Spinal cord (tissue), 10 donors: ENCODE results near the gene A4GALT. TPM values are rescaled to one million over a fixed set of nuclear protein-coding genes. Genes with fewer than 3 reads are reported as not detected.
"Not testable (repeated sequence)": the region's sequence is repeated elsewhere in the genome, so short reads cannot be mapped to it uniquely, and the experiment has no call there.

Experiments
- DNase-seq, 6 donors: peaks; one replicate each; pipeline versions ENCODE4 v3.0.0 to v3.0.0-alpha.2; 2013 to 2015; ENCODE audit warnings: low spot score in 6 of 6, low read depth in 4 of 6
- H3K27ac ChIP-seq: one replicate; pipeline ENCODE4 v1.5.1; 2013; ENCODE audit warnings: low read depth, low read length, control low read depth
- H3K27me3 ChIP-seq: one replicate; pipeline ENCODE4 v1.6.1; 2013; ENCODE audit warnings: low read length; ENCODE audit not compliant: control insufficient read depth, insufficient read depth
- H3K36me3 ChIP-seq: one replicate; pipeline ENCODE4 v1.6.1; 2013; ENCODE audit warnings: low read length; ENCODE audit not compliant: control insufficient read depth, insufficient read depth
- H3K4me1 ChIP-seq: one replicate; pipeline ENCODE4 v1.6.1; 2013; ENCODE audit warnings: low read length; ENCODE audit not compliant: control insufficient read depth, insufficient read depth
- H3K4me3 ChIP-seq: one replicate; pipeline ENCODE4 v1.5.1; 2013; ENCODE audit warnings: low read depth, low read length, control low read depth
- H3K9me3 ChIP-seq: one replicate; pipeline ENCODE4 v1.6.1; 2013; ENCODE audit warnings: low read length; ENCODE audit not compliant: control insufficient read depth, insufficient read depth
- WGBS: methylation state at CpG from one replicate; pipeline ENCODE4 v1.1.5; 2013; ENCODE audit warnings: missing lambda C conversion rate; ENCODE audit not compliant: insufficient coverage; 5-methylcytosine and 5-hydroxymethylcytosine counted together
- polyA plus RNA-seq, 2 donors: library from polyadenylated mRNA; unstranded; fragments of 120-200 nt; gene quantifications; one replicate each; pipeline ENCODE4 v1.2.1, GENCODE V29; 2013; ENCODE audit not compliant: insufficient read length in 2 of 2
- total RNA-seq, 2 donors: library from RNA; depleted of rRNA in 1 of 2; stranded (reverse); fragments of 120-200 nt in 1 of 2; fragments of >200 nt in 1 of 2; gene quantifications; one replicate each; pipeline versions ENCODE4 v1.2.3 to v1.2.4, GENCODE V29; 2013 to 2014
- donor health status: healthy.

The A4GALT gene
- total and polyA plus RNA-seq, 4 donors: 4.5 to 14.6 (median 6.5) TPM

GRCh38 chr22:42745118-42745517, 24.4 kb upstream of the A4GALT start:
- no peaks in the 10 kb centered on the region for H3K27me3 ChIP-seq
- no peaks in the 10 kb centered on the region for H3K9me3 ChIP-seq
- 92% methylated on average over 9 of the region's 11 CpGs for WGBS
- no peak overlapping the region for H3K4me3 ChIP-seq
- H3K4me1 ChIP-seq: peaks cover 26% of the 10 kb centered on the region
- H3K36me3 ChIP-seq: no peaks in the 10 kb centered on the region
- no peak for DNase-seq
- H3K27ac ChIP-seq: no peak overlapping the region

GRCh38 chr22:42743501-42743991, 22.9 kb upstream of the A4GALT start:
- no peaks in the 10 kb centered on the region for H3K36me3 ChIP-seq
- no peaks in the 10 kb centered on the region for H3K27me3 ChIP-seq
- H3K9me3 ChIP-seq: no peaks in the 10 kb centered on the region
- H3K4me1 ChIP-seq: peaks cover 20% of the 10 kb centered on the region
- 41% methylated on average over 9 of the region's 9 CpGs for WGBS
- no peak overlapping the region for H3K4me3 ChIP-seq
- H3K27ac ChIP-seq: peak overlapping the region; percentile 41
- peak in 2 of 6 donors; percentile 15 to 63 for DNase-seq

- no peak overlapping the region for H3K4me3 ChIP-seq
- DNase-seq: no peak
- H3K27ac ChIP-seq: peak overlapping the region; percentile 41
- 58% methylated on average over 7 of the region's 8 CpGs for WGBS
- no peaks in the 10 kb centered on the region for H3K27me3 ChIP-seq
- H3K9me3 ChIP-seq: no peaks in the 10 kb centered on the region
- H3K36me3 ChIP-seq: no peaks in the 10 kb centered on the region
- peaks cover 16% of the 10 kb centered on the region for H3K4me1 ChIP-seq
Observed at GRCh38 chr22:42742940-42743339, 22.3 kb upstream of the A4GALT start.

- 94% methylated on average over 5 of the region's 5 CpGs for WGBS
- H3K27ac ChIP-seq: not testable (repeated sequence)
Observed at GRCh38 chr22:42740320-42740719, 19.6 kb upstream of the A4GALT start.

GRCh38 chr22:42734406-42734805, 13.7 kb upstream of the A4GALT start:
- Histone ChIP-seq H3K27me3 (no peaks in the 10 kb centered on the region), H3K4me3 (no peak overlapping the region), H3K9me3 (no peaks in the 10 kb centered on the region), H3K4me1 (no peaks in the 10 kb centered on the region), H3K36me3 (no peaks in the 10 kb centered on the region), H3K27ac (no peak overlapping the region)
- no peak for DNase-seq
- WGBS: 88% methylated on average over 5 of the region's 6 CpGs

More at GRCh38 chr22:42740320-42740719, 19.6 kb upstream of the A4GALT start:
- not testable (repeated sequence) for H3K4me3 ChIP-seq, DNase-seq, H3K36me3 ChIP-seq, H3K27me3 ChIP-seq, H3K9me3 ChIP-seq
- H3K4me1 ChIP-seq: peaks cover 15% of the 10 kb centered on the region

- not testable (repeated sequence) for DNase-seq, H3K9me3 ChIP-seq, H3K36me3 ChIP-seq, H3K27ac ChIP-seq, H3K4me3 ChIP-seq, H3K27me3 ChIP-seq, H3K4me1 ChIP-seq
- 100% methylated on average over 2 of the region's 3 CpGs for WGBS
Observed at GRCh38 chr22:42733394-42733793, 12.7 kb upstream of the A4GALT start.

GRCh38 chr22:42732081-42732480, 11.4 kb upstream of the A4GALT start:
- Histone ChIP-seq H3K4me3 (no peak overlapping the region), H3K27me3 (no peaks in the 10 kb centered on the region), H3K9me3 (no peaks in the 10 kb centered on the region), H3K4me1 (no peaks in the 10 kb centered on the region), H3K36me3 (no peaks in the 10 kb centered on the region), H3K27ac (no peak overlapping the region)
- 44% methylated on average over 6 of the region's 6 CpGs for WGBS
- DNase-seq: peak in 2 of 6 donors; percentile 28 to 44

GRCh38 chr22:42726811-42727210, 6.1 kb upstream of the A4GALT start:
- no peak for DNase-seq
- Histone ChIP-seq H3K27me3 (peaks cover 13% of the 10 kb centered on the region), H3K27ac (no peak overlapping the region), H3K36me3 (no peaks in the 10 kb centered on the region), H3K4me3 (no peak overlapping the region), H3K9me3 (no peaks in the 10 kb centered on the region), H3K4me1 (no peaks in the 10 kb centered on the region)
- WGBS: 93% methylated on average over 3 of the region's 6 CpGs

- Histone ChIP-seq H3K36me3 (no peaks in the 10 kb centered on the region), H3K27ac (no peak overlapping the region), H3K4me3 (no peak overlapping the region), H3K27me3 (peaks cover 23% of the 10 kb centered on the region), H3K4me1 (peaks cover 3% of the 10 kb centered on the region), H3K9me3 (no peaks in the 10 kb centered on the region)
- DNase-seq: no peak
- 75% methylated on average over 5 of the region's 6 CpGs for WGBS
Observed at GRCh38 chr22:42725606-42726355, 5.1 kb upstream of the A4GALT start.

- Histone ChIP-seq H3K27ac (no peak overlapping the region), H3K4me1 (peaks cover 12% of the 10 kb centered on the region), H3K27me3 (peaks cover 36% of the 10 kb centered on the region), H3K36me3 (no peaks in the 10 kb centered on the region), H3K9me3 (no peaks in the 10 kb centered on the region), H3K4me3 (no peak overlapping the region)
- WGBS: 70% methylated on average over 2 of the region's 5 CpGs
- no peak for DNase-seq
Observed at GRCh38 chr22:42724062-42724461, 3.4 kb upstream of the A4GALT start.
